SK-N-SH treated with all-trans-retinoic acid at 6 μM for 48 hours (cell line): Measurements from ENCODE around the gene ANK3.

Experiments used
- GLIS3 ChIP-seq: fragments of 250-450 bp; sonication (Bioruptor Pico); IDR thresholded peaks from 2 replicates; pipeline ENCODE4 v1.5.0; 2020; ENCODE audit warnings: mild to moderate bottlenecking, moderate library complexity
- ISL1 ChIP-seq: fragments of 250-450 bp; sonication (Bioruptor Pico); IDR thresholded peaks from 2 replicates; pipeline ENCODE4 v2.1.2; 2022; ENCODE audit warnings: mild to moderate bottlenecking, moderate library complexity
- POU6F1 ChIP-seq: fragments of 250-450 bp; sonication (Bioruptor Pico); IDR thresholded peaks from 2 replicates; pipeline ENCODE4 v1.8.0; 2021; ENCODE audit warnings: low read depth, mild to moderate bottlenecking, moderate library complexity, borderline replicate concordance
- TOX ChIP-seq: fragments of 250-450 bp; sonication (Bioruptor Pico); IDR thresholded peaks from 2 replicates; pipeline ENCODE4 v1.8.0; 2021; ENCODE audit warnings: mild to moderate bottlenecking, moderate library complexity, borderline replicate concordance
- ZFP3 ChIP-seq: fragments of 250-450 bp; sonication (Bioruptor Pico); IDR thresholded peaks from 2 replicates; pipeline ENCODE4 v1.5.0; 2020; ENCODE audit warnings: mild to moderate bottlenecking, moderate library complexity
- ZFP30 ChIP-seq: fragments of 450-650 bp; formaldehyde crosslinking; IDR thresholded peaks from 2 replicates; pipeline ENCODE4 v1.5.0; 2022; ENCODE audit warnings: mild to moderate bottlenecking, moderate library complexity
- ZNF565 ChIP-seq: fragments of 450-650 bp; formaldehyde crosslinking; conservative IDR thresholded peaks from 2 replicates; pipeline ENCODE4 v1.5.0; 2020; ENCODE audit warnings: low read depth, mild to moderate bottlenecking, moderate library complexity
- ZNF8 ChIP-seq: fragments of 450-650 bp; formaldehyde crosslinking; IDR thresholded peaks from 2 replicates; pipeline ENCODE4 v1.5.0; 2020; ENCODE audit warnings: mild to moderate bottlenecking, moderate library complexity
- TF ChIP-seq, protein P1 (sequence below): fragments of 250-450 bp; sonication (Bioruptor Pico); IDR thresholded peaks from 2 replicates; pipeline ENCODE4 v1.8.0; 2020; ENCODE audit warnings: mild to moderate bottlenecking, moderate library complexity, borderline replicate concordance
- TF ChIP-seq, protein P2 (sequence below): fragments of 250-450 bp; sonication (Bioruptor Pico); IDR thresholded peaks from 2 replicates; pipeline ENCODE4 v1.5.0; 2020; ENCODE audit warnings: mild to moderate bottlenecking, moderate library complexity

DNA sequence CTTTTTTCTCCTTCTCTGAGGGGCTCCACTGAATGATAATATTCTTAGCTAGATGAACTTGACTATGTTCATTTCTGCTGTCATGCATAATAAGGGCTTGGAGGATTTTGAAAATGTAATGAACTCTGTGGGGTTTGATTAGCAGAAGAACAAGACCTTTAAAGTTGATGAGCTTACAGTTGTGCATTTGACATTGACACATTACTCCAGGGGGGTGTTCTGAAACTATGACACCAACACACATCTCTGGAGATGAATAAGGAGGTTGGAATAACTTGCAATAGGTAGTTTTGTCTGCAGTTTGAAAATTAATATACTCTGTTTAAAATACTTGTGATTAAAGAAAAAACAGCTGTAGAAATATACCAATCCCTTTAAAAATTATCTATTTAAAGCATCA lies 80.3 kb downstream of the ANK3 start:
- TF ChIP-seq, protein P1, sequence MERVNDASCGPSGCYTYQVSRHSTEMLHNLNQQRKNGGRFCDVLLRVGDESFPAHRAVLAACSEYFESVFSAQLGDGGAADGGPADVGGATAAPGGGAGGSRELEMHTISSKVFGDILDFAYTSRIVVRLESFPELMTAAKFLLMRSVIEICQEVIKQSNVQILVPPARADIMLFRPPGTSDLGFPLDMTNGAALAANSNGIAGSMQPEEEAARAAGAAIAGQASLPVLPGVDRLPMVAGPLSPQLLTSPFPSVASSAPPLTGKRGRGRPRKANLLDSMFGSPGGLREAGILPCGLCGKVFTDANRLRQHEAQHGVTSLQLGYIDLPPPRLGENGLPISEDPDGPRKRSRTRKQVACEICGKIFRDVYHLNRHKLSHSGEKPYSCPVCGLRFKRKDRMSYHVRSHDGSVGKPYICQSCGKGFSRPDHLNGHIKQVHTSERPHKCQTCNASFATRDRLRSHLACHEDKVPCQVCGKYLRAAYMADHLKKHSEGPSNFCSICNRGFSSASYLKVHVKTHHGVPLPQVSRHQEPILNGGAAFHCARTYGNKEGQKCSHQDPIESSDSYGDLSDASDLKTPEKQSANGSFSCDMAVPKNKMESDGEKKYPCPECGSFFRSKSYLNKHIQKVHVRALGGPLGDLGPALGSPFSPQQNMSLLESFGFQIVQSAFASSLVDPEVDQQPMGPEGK (CRISPR knock-in tag) = no peak
- TF ChIP-seq TOX (CRISPR knock-in tag) (no peak), GLIS3 (no peak), ZNF8 (CRISPR knock-in tag) (no peak), ISL1 (CRISPR knock-in tag) (no peak), ZFP3 (CRISPR knock-in tag) (no peak), ZFP30 (CRISPR knock-in tag) (no peak), POU6F1 (CRISPR knock-in tag) (no peak), ZNF565 (CRISPR knock-in tag) (no peak)
- TF ChIP-seq, protein P2, sequence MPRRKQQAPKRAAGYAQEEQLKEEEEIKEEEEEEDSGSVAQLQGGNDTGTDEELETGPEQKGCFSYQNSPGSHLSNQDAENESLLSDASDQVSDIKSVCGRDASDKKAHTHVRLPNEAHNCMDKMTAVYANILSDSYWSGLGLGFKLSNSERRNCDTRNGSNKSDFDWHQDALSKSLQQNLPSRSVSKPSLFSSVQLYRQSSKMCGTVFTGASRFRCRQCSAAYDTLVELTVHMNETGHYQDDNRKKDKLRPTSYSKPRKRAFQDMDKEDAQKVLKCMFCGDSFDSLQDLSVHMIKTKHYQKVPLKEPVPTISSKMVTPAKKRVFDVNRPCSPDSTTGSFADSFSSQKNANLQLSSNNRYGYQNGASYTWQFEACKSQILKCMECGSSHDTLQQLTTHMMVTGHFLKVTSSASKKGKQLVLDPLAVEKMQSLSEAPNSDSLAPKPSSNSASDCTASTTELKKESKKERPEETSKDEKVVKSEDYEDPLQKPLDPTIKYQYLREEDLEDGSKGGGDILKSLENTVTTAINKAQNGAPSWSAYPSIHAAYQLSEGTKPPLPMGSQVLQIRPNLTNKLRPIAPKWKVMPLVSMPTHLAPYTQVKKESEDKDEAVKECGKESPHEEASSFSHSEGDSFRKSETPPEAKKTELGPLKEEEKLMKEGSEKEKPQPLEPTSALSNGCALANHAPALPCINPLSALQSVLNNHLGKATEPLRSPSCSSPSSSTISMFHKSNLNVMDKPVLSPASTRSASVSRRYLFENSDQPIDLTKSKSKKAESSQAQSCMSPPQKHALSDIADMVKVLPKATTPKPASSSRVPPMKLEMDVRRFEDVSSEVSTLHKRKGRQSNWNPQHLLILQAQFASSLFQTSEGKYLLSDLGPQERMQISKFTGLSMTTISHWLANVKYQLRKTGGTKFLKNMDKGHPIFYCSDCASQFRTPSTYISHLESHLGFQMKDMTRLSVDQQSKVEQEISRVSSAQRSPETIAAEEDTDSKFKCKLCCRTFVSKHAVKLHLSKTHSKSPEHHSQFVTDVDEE (CRISPR knock-in tag) = no peak
